IMR-90 (cell line): ENCODE measurements around the gene NAV2. TPM values are rescaled to one million over a fixed set of nuclear protein-coding genes. Genes with fewer than 3 reads are reported as not detected.

Source experiments
- ATAC-seq: fragments of 200-7000 bp; cut with Tn5 transposase; 2 replicates; pipeline ENCODE4 v1.9.1; 2020; ENCODE audit warnings: low read depth, mild to moderate bottlenecking, moderate library complexity
- BruUV-seq: library from RNA; stranded (reverse); fragments of 400-500 nt; replicated peaks from 2 replicates; lab custom pipeline; 2021; lab: Mats Ljungman, UMichigan
- CTCF ChIA-PET: fragments of 300-600 bp; formaldehyde crosslinking; extraction: SDS; loops from one replicate; lab custom pipeline; 2021; ENCODE audit warnings: antibody characterized with exemption; lab: Yijun Ruan, JAX
- POLR2A ChIA-PET: fragments of 300-600 bp; sonication (Branson Sonifier 250); formaldehyde crosslinking; loops from one replicate; lab custom pipeline; 2022; ENCODE audit warnings: antibody characterized with exemption; ENCODE audit not compliant: unreplicated experiment; lab: Charles Lee
- DNase-seq: peaks from one replicate; pipeline ENCODE4 v3.0.0; 2013
- H2AFZ ChIP-seq: replicated peaks from 2 replicates; pipeline ENCODE3; 2013; ENCODE audit warnings: low read length, mild to moderate bottlenecking; ENCODE audit not compliant: poor library complexity
- H2AK5ac ChIP-seq: 2 replicates; pipeline ENCODE4 v1.6.1; 2013; ENCODE audit warnings: low read depth, low read length, inconsistent platforms
- H2AK9ac ChIP-seq: replicated peaks from 2 replicates; pipeline ENCODE3; 2013; ENCODE audit warnings: mild to moderate bottlenecking, low read depth, low read length, moderate library complexity; ENCODE audit not compliant: poor library complexity
- H2BK120ac ChIP-seq: 2 replicates; pipeline ENCODE4 v1.6.1; 2013; ENCODE audit warnings: low read depth, low read length, inconsistent platforms
- H2BK15ac ChIP-seq: 3 replicates; pipeline ENCODE4 v1.6.1; 2013; ENCODE audit warnings: low read depth, low read length, inconsistent platforms
- H2BK20ac ChIP-seq: 2 replicates; pipeline ENCODE4 v1.6.1; 2013; ENCODE audit warnings: low read depth, mild to moderate bottlenecking, inconsistent platforms, low read length, moderate library complexity
- H2BK5ac ChIP-seq: 2 replicates; pipeline ENCODE4 v1.6.1; 2013; ENCODE audit warnings: mild to moderate bottlenecking, low read depth, low read length, inconsistent platforms; ENCODE audit not compliant: poor library complexity, severe bottlenecking
- H3K14ac ChIP-seq: replicated peaks from 2 replicates; pipeline ENCODE4 v1.6.1; 2013; ENCODE audit warnings: low read depth, low read length, inconsistent platforms
- H3K18ac ChIP-seq: 2 replicates; pipeline ENCODE4 v1.6.1; 2013; ENCODE audit warnings: low read depth, low read length, control low read depth
- H3K23ac ChIP-seq: 2 replicates; pipeline ENCODE4 v1.6.1; 2013; ENCODE audit warnings: low read depth, low read length, inconsistent platforms
- H3K27ac ChIP-seq: 2 replicates; pipeline ENCODE4 v1.5.1; 2013; ENCODE audit warnings: mild to moderate bottlenecking, control low read depth, low read length; ENCODE audit not compliant: insufficient read depth
- H3K27me3 ChIP-seq: 2 replicates; pipeline ENCODE4 v1.6.1; 2013; ENCODE audit warnings: low read length; ENCODE audit not compliant: control insufficient read depth, insufficient read depth
- H3K36me3 ChIP-seq: 2 replicates; pipeline ENCODE4 v1.6.1; 2013; ENCODE audit warnings: low read length, mixed read lengths; ENCODE audit not compliant: control insufficient read depth, insufficient read depth
- H3K4ac ChIP-seq: 2 replicates; pipeline ENCODE4 v1.6.1; 2013; ENCODE audit warnings: low read depth, low read length, inconsistent platforms
- H3K4me1 ChIP-seq: 2 replicates; pipeline ENCODE4 v1.6.1; 2013; ENCODE audit warnings: low read length, mixed read lengths; ENCODE audit not compliant: control insufficient read depth, insufficient read depth
- H3K4me2 ChIP-seq: 2 replicates; pipeline ENCODE4 v1.6.1; 2013; ENCODE audit warnings: low read depth, mild to moderate bottlenecking, control low read depth, low read length, moderate library complexity
- H3K4me3 ChIP-seq: 2 replicates; pipeline ENCODE4 v1.5.1; 2013; ENCODE audit warnings: low read depth, mild to moderate bottlenecking, control low read depth, low read length, moderate library complexity; ENCODE audit not compliant: insufficient read depth
- H3K56ac ChIP-seq: 2 replicates; pipeline ENCODE4 v1.6.1; 2013; ENCODE audit warnings: low read length, inconsistent platforms; ENCODE audit not compliant: insufficient read depth; ENCODE audit errors: extremely low read depth
- H3K79me1 ChIP-seq, 2 experiments: 2 replicates each; pipeline ENCODE4 v1.6.1; 2013; ENCODE audit warnings: low read length in 2 of 2, inconsistent platforms in 1 of 2, low read depth in 1 of 2
- H3K9ac ChIP-seq: 2 replicates; pipeline ENCODE4 v1.6.1; 2013; ENCODE audit warnings: low read depth, low read length, control low read depth
- H3K9me1 ChIP-seq: 2 replicates; pipeline ENCODE4 v1.6.1; 2013; ENCODE audit warnings: low read length, inconsistent platforms; ENCODE audit not compliant: insufficient read depth
- H3K9me3 ChIP-seq: 2 replicates; pipeline ENCODE4 v1.6.1; 2013; ENCODE audit warnings: low read length; ENCODE audit not compliant: control insufficient read depth, insufficient read depth
- H4K20me1 ChIP-seq: 2 replicates; pipeline ENCODE4 v1.6.1; 2013; ENCODE audit warnings: low read length, inconsistent platforms; ENCODE audit not compliant: insufficient read depth
- H4K5ac ChIP-seq: 2 replicates; pipeline ENCODE4 v1.6.1; 2013; ENCODE audit warnings: mild to moderate bottlenecking, low read depth, low read length, control low read depth
- H4K8ac ChIP-seq, 2 experiments: 2 replicates each; pipeline ENCODE4 v1.6.1; 2013; ENCODE audit warnings: low read depth in 2 of 2, low read length in 2 of 2, control low read depth in 1 of 2, inconsistent platforms in 1 of 2
- H4K91ac ChIP-seq: 2 replicates; pipeline ENCODE4 v1.6.1; 2013; ENCODE audit warnings: low read depth, low read length, inconsistent platforms; ENCODE audit not compliant: insufficient read depth
- CEBPB ChIP-seq: IDR thresholded peaks from 2 replicates; pipeline ENCODE4 v1.6.1; 2012; ENCODE audit warnings: low read depth, low read length, improper control_type of control experiment
- CHD1 ChIP-seq: IDR thresholded peaks from 2 replicates; pipeline ENCODE4 v1.6.1; 2012; ENCODE audit warnings: low read depth, low read length, improper control_type of control experiment
- FOS ChIP-seq: fragments of 150-350 bp; IDR thresholded peaks from 2 replicates; pipeline ENCODE4 v1.6.1; 2016; ENCODE audit warnings: low read depth, low read length
- MAFK ChIP-seq: IDR thresholded peaks from 2 replicates; pipeline ENCODE4 v1.6.1; 2012; ENCODE audit warnings: low read depth, low read length, improper control_type of control experiment
- MAZ ChIP-seq: IDR thresholded peaks from 2 replicates; pipeline ENCODE4 v1.6.1; 2012; ENCODE audit warnings: low read depth, mild to moderate bottlenecking, low read length, improper control_type of control experiment, moderate library complexity, borderline replicate concordance
- MXI1 ChIP-seq: IDR thresholded peaks from 2 replicates; pipeline ENCODE4 v1.6.1; 2012; ENCODE audit warnings: low read depth, mild to moderate bottlenecking, low read length, moderate library complexity, borderline replicate concordance
- RAD21 ChIP-seq: IDR thresholded peaks from 2 replicates; pipeline ENCODE4 v1.6.1; 2012; ENCODE audit warnings: low read length, improper control_type of control experiment
- USF2 ChIP-seq: fragments of 150-350 bp; IDR thresholded peaks from 2 replicates; pipeline ENCODE4 v1.6.1; 2017; ENCODE audit warnings: mild to moderate bottlenecking, antibody characterized with exemption, low read length, low read depth
- WGBS, 2 experiments: methylation state at CpG; one replicate each; pipeline versions ENCODE4 v1.1.5 to v1.1.7; 2013; ENCODE audit warnings: missing lambda C conversion rate in 2 of 2; ENCODE audit not compliant: insufficient read length in 1 of 2; ENCODE audit errors: extremely low coverage in 2 of 2; 5-methylcytosine and 5-hydroxymethylcytosine counted together
- dilution Hi-C: fragments of 300-500 bp; cut with HindIII; formaldehyde crosslinking; loops from one replicate; pipeline ENCODE4 v1.14.3; 2018; ENCODE audit warnings: low sequenced_read_pairs; ENCODE audit not compliant: unreplicated experiment
- in situ Hi-C: fragments of 300-500 bp; cut with MboI; formaldehyde crosslinking; loops from 3 replicates; pipeline ENCODE4 v1.14.3; 2019; ENCODE audit warnings: low sequenced_read_pairs, inconsistent platforms, mixed read lengths
- intact Hi-C: fragments of 100-400 bp; cut with micrococcal nuclease; formaldehyde crosslinking; loops from 2 replicates; pipeline ENCODE4 v1.10.0; 2022
- polyA plus RNA-seq, 3 experiments: library from polyadenylated mRNA; depleted of rRNA; stranded (reverse); fragments of >200 nt; gene quantifications; 2 replicates each; pipeline ENCODE4 v1.2.3, GENCODE V29; 2012; ENCODE audit warnings: low replicate concordance in 1 of 3
- total RNA-seq: library from RNA; depleted of rRNA; stranded (reverse); fragments of >200 nt; gene quantifications from 2 replicates; pipeline ENCODE4 v1.2.3, GENCODE V29; 2012

Gene NAV2
- total and polyA plus RNA-seq, 2 of the 4 experiments (the other 2 are of a cell fraction): 4.5 to 12.6 TPM

DNA sequence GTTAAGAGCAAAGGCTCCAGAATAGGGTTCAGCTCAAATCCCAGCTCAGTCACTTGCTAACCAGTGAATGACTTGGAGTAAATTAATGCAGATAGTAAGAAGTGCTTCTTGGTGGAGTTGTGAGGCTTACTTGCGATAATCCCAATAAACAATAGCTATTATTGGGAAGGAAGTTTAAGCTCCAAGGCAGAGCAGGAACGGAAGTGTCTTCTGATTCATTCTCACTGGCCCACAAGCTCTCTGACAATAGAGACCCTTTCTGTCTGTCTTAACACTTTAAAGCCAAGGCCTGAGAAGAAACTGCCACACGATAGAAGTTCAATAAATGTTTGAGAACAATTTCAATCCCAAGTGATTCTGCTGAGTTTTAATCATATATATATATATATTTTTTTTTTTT, 292.2 kb downstream of the NAV2 start:
- no peak overlapping the region for H3K4me2 ChIP-seq
- peaks cover 4 to 10% of the 10 kb centered on the region in 2 experiments; a peak in 2 of 4 replicates for H3K79me1 ChIP-seq
- ATAC-seq (no peak), DNase-seq (no peak)
- no peak overlapping the region for H2BK120ac ChIP-seq
- no peak overlapping the region for H3K27ac ChIP-seq
- no peaks in the 10 kb centered on the region for H3K36me3 ChIP-seq
- no peak overlapping the region for H3K14ac ChIP-seq
- in situ Hi-C loops (no loop called here), intact Hi-C loops (no loop called here), dilution Hi-C loops (no loop called here)
- H4K20me1 ChIP-seq: no peaks in the 10 kb centered on the region
- no peak overlapping the region for H3K4ac ChIP-seq
- no peaks in the 10 kb centered on the region for H3K9me1 ChIP-seq
- H2AK9ac ChIP-seq: no peak overlapping the region
- no peak overlapping the region for H2BK15ac ChIP-seq
- H4K8ac ChIP-seq: no peak overlapping the region
- ChIA-PET CTCF (interaction anchor here (0.6 kb wide), 1 partner anchor 17 kb away, joined by 3 read pairs; no protein-coding TSS in a partner anchor), POLR2A (no interaction called here)
- no CpG with 5 or more reads among the region's 3 CpGs for WGBS, 2 experiments
- no peak overlapping the region for H3K9ac ChIP-seq
- TF ChIP-seq USF2 (no peak), CEBPB (no peak), MAZ (no peak), MAFK (no peak), FOS (no peak), CHD1 (no peak), MXI1 (no peak), RAD21 (no peak)
- H4K5ac ChIP-seq: no peak overlapping the region
- no peak overlapping the region for H2AFZ ChIP-seq
- no peak overlapping the region for H4K91ac ChIP-seq
- H2BK20ac ChIP-seq: no peak overlapping the region
- H3K56ac ChIP-seq: no peak overlapping the region
- H3K4me1 ChIP-seq: no peaks in the 10 kb centered on the region
- no TSS peak for BruUV-seq
- H3K18ac ChIP-seq: no peak overlapping the region
- H2BK5ac ChIP-seq: no peak overlapping the region
- H3K9me3 ChIP-seq: no peaks in the 10 kb centered on the region
- H3K4me3 ChIP-seq: no peak overlapping the region
- H3K23ac ChIP-seq: no peak overlapping the region
- H3K27me3 ChIP-seq: no peaks in the 10 kb centered on the region
- H2AK5ac ChIP-seq: no peak overlapping the region
